LNCaP clone FGC (cell line): ENCODE data around the gene DVL1.
"Not testable (repeated sequence)": the region's sequence is repeated elsewhere in the genome, so short reads cannot be mapped to it uniquely, and the experiment has no call there.

Experiments used
- DNase-seq: peaks from one replicate; pipeline ENCODE4 v3.0.0-alpha.2; 2011; ENCODE audit warnings: low read depth
- H3K4me3 ChIP-seq: 2 replicates; pipeline ENCODE4 v1.5.1; 2011; ENCODE audit warnings: mild to moderate bottlenecking, low read depth, low read length, control low read depth
- CTCF ChIP-seq: IDR thresholded peaks from 2 replicates; pipeline ENCODE4 v1.5.1; 2012; ENCODE audit warnings: mild to moderate bottlenecking; ENCODE audit not compliant: control insufficient read depth, insufficient read depth; ENCODE audit errors: extremely low read depth

The DVL1 gene

DNA sequence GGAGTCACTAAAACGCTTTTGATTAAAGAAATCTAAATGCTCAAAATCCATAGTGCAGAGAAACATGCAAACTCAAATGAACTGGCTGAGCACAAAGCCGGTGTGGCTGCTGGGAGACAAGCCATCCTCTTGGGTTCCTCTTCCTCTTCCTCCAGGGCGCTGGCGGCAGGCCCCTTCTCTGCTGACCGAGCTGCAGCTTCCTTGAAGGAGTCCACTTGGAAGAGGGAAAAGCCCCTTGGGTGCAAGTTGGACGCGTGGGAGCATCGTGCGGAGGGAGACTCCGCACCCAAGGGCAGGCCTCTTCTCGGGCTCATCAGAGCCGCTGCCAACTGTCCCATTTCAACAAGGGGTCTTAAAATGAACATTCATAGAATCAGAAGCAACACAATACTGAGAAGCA is 42.0 kb upstream of the DVL1 start:
- TF ChIP-seq CTCF = no peak
- DNase-seq = no peak
- H3K4me3 ChIP-seq = no peak overlapping the region

DNA sequence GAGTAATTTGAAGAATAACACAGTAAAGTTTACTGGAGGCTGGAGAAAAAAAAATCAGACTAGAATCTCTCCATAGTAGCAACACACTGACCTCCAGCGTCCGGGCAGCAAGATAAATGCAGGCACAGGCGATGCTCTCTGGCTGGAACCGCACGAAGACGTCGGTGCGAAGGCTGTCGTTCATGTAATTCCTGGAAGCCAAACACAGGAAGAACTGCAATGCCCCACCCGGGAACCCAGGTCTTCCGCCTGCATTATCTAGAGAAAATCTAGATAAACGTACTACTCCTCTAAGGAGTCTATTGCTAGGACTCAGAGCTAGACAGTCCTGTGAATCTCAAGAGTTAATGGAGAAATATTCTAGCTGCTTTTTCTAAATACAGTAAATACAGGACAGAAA is 41.5 kb upstream of the DVL1 start:
- H3K4me3 ChIP-seq = no peak overlapping the region
- TF ChIP-seq CTCF = no peak
- no peak for DNase-seq

- no peak for TF ChIP-seq CTCF
- DNase-seq = no peak
- no peak overlapping the region for H3K4me3 ChIP-seq
Observed at GRCh38 chr1:1388078-1388472, 38.9 kb upstream of the DVL1 start.

- no peak for DNase-seq
- no peak overlapping the region for H3K4me3 ChIP-seq
- TF ChIP-seq CTCF = no peak
Observed at GRCh38 chr1:1387098-1388077, 38.2 kb upstream of the DVL1 start.

- no peak for TF ChIP-seq CTCF
- DNase-seq = no peak
- no peak overlapping the region for H3K4me3 ChIP-seq
Observed at GRCh38 chr1:1385931-1386330, 36.7 kb upstream of the DVL1 start.

GRCh38 chr1:1385339-1385738 is 36.1 kb upstream of the DVL1 start:
- DNase-seq, H3K4me3 ChIP-seq: not testable (repeated sequence)

DNA sequence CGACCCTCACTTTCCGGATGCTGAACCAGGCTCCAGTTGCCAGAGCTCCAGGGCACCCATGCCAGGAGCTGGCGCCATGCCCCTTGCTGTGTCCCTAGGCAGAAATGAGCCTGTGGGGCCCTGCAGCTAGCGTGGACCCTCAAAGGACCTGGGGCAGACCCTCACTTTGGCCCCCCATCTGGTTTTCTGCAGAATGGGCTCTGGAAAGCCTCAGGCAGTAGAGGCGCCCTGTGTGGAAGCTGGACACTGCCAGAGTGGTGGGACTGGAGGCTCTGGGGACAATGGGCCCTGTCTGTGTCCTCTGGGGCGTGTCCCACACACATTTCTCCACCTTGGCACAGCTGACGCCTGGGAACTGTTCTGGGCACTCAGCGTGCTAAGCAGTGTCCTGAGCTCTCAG is 32.1 kb upstream of the DVL1 start:
- no peak for DNase-seq
- TF ChIP-seq CTCF = no peak
- no peak overlapping the region for H3K4me3 ChIP-seq
